EH (cell line): Measurements from ENCODE around the gene ABHD6.
"Not testable (repeated sequence)": the region's sequence is repeated elsewhere in the genome, so short reads cannot be mapped to it uniquely, and the experiment has no call there.

Source experiments
- DNase-seq: peaks from one replicate; pipeline ENCODE4 v3.0.0-alpha.2; 2015; ENCODE audit warnings: low read depth

ABHD6 gene, protein sequence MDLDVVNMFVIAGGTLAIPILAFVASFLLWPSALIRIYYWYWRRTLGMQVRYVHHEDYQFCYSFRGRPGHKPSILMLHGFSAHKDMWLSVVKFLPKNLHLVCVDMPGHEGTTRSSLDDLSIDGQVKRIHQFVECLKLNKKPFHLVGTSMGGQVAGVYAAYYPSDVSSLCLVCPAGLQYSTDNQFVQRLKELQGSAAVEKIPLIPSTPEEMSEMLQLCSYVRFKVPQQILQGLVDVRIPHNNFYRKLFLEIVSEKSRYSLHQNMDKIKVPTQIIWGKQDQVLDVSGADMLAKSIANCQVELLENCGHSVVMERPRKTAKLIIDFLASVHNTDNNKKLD

DNA sequence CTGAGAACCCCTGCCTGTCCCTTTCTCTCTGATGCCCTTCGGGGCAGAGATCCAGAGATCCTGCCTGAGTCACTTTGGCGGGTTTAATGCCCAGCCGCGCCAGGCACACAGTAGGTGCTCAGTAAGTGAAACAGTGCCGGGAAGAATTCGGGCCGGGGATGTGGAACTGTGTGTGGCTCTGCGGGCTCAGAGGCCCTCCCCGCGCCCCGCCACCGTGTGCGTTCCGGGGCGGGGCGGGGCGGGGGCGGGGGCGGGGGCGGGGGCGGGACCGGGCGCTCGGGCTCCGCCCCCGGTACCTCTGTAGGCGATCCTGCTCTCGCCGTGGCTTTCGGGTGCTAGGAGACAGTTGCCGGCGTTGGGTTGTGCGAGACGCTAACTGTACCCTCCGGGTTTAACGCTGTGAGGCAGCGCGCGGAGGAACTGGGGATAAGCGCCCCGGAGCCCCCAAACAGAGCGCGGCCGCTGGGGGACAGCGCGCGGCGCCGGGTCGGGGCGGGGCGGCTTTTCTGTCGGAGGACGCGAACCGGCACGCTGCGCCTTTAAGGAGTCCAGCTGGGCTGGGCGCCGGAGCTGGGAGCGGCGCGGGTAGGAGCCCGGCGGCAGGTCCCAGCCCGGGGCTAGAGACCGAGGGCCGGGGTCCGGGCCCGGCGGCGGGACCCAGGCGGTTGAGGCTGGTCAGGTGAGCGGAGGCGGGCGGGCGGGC is at the start of gene ABHD6:
TSS of gene ABHD6 (plus strand) at position 555 of the 703 bp plus-strand sequence. CDS start 18,795 bp downstream, outside the sequence.
- peak; percentile 75 for DNase-seq

DNA sequence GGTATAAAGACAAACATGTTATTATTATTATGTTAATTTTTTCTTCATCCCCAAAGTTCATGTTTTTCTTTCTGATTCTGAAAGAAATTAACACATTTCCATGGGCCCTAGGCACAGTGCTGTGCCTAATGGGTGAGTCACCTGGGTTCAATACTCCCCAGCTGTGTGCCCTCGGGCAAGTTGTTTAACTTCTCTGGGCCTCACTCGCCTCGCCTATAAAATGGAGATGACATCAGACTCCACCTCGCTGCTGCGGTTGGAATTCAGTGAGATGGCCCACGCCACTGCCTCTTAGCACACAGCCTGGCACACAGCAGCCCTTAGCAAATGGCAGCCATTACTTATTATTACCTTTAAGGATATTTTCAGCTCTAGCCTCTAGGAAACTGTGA is 49.4 kb upstream of the ABHD6 start:
- DNase-seq = peak; percentile 72

DNA sequence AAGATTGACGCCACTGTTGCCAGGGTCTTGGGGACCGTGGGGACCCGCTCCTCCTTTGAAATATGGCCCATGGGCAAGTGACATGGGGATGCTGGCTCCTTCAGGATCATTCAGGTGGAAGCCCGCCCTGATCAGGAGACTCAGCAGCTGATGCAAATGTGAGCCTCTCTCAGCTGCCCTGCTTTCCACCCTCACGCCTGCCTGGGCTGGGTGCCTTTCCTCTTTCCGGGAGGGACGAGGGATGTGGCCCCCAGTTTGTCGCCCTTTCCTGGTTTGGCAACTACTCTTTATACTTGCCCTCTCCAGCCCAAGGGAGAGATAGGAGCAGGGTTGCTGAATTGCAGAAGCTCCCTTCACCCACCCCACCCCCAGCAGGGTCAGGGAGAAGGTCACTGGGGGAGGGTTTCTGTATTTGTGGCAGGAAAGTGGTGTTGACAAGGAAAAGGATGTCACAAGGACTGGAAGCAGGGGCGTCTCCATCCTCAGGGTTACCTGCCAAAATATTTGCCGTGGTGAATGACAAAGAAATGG is 48.6 kb upstream of the ABHD6 start:
- no peak for DNase-seq

DNA sequence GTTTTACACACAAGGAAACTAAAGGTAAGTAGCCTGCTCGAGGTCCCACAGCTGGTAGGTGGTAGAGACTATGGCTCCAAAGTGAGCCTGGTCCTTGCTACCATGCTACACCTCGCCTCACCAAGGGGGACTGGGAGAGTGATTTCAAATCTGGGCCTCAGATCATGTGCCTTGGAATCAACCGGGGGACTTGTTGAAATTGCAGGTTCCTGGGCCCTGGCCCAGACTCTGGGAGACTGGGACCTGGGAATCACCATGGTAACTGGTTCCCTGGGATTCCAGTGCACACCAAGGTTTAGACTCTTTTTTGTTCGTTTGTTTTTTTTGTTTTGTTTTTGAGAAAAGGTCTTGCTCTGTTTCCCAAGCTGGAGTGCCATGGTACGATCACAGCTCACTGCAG is 47.9 kb upstream of the ABHD6 start:
- no peak for DNase-seq

DNA sequence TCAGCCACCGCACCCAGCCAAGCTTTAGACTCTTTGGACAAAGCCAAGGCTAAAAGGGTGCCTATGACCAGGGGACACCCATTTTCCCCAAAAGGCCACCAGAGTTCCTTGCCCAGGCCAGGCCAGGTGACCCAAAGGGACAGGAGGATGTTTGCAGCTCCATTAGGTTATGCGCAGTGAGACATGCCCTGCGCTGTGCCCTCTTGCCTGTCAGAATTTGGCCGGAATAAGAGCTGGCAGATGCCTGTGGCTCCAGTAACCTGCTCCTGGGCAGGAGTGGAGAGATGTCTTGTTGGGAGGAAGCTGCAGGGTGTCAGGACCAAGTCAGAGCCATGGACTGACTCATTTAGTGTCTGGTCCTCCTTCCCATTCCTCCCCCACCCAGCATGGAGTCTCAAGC is 47.3 kb upstream of the ABHD6 start:
- peak; percentile 20 for DNase-seq

DNA sequence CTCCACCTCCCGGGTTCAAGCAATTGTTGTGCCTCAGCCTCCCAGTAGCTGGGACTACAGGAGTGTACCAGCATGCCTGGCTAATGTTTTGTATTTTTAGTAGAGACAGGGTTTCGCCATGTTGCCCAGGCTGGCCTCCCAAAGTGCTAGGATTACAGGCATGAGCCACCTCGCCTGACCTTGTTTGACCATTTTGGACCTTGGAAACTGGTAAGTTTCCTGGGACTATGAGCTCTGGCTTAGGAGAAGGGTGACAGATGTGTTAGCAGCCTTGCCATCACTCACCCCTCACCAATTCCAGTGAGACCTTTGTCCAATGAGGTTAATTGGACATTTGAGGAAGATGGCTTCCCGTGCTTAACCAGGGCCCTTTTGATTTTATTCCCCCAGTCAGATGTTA is 46.7 kb upstream of the ABHD6 start:
- DNase-seq = no peak

DNA sequence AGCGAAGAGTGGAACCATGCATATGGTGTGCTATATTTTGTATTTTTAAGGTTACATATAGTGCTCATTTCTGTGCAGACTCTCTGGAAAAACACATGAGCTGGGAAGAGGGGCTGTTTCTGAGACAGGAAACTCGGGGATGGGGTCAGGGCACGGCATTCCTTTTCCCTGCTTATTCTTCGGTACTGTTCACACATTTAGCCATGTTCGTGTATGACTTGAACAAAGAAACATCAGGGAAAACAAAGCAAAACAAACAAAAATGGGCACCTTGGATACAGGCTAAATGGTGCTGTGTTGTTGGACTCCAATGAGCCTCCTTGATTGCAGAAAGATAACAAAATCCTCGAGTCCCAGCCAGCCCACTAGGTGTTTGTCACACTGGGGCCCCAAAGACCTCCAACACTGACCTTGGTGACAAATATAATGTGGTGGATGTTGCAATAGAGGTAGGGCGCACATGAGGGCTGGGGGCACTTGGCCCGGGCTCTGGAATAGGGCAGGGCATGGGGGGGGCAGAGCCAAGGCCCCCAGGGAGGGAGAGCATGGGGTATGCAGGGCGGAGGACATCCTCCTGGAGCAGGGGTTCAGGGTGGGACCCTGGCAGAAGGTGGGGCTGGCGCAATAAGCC is 46.1 kb upstream of the ABHD6 start:
- no peak for DNase-seq

DNA sequence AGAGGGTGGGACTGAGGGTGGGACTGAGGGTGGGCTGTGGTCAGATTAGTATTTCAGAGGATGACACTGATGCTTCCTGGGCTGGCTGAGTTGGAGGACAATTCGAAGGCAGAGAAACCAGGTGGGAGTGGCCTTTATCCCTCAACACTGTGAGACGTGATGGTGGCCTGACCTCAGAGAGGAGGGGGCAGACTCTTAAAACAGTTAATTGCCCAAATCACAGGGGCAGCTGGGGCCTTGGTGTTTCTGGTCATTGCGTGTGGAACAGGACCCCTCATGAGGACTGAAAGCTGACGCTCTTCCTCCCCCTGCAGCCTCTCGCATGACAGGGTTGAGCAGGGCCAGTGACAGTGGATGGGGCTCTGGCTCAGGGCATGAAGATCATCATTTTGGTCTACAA is 45.5 kb upstream of the ABHD6 start:
- no peak for DNase-seq

DNA sequence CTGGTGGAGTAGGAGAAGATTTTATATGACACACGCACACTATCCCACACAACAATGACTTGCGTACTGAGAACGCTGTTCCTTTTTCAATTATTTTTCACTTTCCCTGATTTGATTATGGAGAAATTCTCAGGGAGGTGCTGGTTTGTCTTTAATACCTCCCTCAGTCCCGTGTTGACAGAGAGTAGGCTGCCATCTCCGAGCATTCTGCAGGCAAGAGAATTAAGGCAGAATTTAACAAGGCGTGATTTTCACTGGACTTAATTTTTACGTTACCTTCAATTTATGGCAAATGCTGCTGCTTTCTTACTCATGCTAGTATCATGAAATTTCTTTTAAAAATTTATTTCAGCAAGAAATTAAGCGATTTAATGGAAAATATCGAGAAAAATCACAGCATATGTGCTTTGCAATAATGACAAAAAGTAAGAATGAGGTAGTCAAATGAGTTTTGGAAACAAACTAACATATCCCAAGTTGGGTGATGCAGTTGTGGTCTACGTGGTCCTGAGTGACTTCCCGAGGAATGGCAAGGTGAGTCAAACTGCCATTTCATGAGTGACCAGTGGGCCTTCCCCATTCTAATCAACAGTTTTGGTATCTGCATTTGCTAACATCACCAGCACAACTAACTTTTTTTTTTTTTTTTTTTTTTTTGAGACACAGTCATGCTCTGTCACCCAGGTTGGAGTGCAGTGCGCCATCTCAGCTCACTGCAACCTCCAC is 43.7 kb upstream of the ABHD6 start:
- DNase-seq = no peak

DNA sequence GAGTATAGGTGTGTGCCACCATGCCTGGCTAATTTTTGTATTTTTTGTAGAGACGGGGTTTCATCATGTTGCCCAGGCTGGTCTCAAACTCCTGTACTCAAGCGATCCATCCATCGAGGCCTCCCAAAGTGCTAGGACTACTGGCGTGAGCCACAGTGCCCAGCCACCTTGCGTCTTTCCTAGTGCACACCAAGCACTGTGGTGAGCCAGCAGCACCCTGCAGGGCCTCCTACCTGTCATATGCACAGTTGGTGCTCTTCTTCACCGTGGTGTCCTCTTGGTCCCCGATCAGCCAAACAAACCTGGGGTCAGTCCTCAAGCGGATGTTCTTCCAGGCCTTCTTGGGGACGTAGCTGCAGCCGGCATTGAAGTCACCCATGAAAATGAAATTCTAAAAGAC is 40.0 kb upstream of the ABHD6 start:
- no peak for DNase-seq

DNA sequence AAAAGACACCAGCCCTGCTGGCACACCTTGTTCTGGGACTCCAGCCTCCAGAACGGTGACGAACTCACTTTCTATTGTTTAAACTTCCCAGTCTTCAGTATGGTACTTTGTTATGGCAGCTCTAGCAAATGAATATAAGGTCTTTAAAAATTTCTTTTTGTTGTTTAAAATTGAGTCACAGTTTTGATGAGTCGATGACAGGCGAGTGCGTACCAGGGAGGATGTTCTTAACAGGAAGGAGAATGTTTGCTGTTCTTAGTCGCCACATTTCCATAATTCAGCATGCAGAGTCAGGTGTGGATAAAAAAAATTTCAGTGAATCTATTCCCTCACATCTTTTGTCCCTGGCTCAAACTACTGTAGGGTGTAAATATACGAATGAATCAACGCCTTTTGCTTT is 39.2 kb upstream of the ABHD6 start:
- no peak for DNase-seq

DNA sequence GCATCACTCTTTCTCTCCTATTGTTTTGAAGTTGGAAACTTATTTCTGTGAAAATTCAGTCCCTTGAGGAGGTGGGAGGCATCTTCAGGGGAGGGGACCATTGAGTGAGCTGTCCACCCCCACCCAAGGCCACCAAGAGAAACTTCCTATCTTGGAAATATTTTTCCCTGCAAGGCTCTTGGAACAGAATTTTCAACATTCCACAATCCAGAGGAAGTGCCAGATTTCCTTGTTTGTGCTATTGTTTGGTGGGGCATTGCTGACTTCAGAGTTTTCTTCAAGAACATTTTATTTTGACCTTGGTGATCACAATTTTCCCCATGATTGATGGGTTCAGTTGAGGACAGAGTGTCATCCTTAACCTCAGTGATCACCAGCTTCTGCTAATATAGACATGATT is 38.8 kb upstream of the ABHD6 start:
- peak; percentile 29 for DNase-seq

DNA sequence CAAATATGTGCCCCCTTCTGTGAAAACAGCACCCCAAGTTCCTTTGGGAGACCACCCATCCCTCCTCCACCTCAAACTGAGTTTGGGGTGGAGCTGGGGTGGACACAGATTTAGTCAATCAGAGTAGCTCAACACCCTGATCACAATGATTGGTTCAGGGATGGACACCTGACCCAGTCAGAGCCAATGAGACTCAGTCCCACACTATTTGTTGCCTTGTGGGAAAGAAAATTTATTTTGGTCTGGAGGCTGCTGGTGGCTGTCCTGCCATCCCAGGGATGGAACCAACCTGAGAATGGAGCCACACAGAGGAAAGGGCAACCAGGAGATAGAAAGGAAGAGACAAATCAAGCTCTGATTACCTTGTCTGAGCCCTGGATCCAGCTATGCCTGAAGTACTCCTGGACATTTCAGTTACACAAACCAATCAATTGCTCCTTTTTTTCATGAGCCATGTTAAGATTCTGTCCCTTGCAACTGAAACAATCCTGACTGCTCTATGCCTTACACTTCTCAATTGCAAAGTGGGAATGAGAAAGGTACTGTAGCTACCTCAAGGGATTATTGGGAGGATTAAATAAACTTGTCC is 37.4 kb upstream of the ABHD6 start:
- no peak for DNase-seq

DNA sequence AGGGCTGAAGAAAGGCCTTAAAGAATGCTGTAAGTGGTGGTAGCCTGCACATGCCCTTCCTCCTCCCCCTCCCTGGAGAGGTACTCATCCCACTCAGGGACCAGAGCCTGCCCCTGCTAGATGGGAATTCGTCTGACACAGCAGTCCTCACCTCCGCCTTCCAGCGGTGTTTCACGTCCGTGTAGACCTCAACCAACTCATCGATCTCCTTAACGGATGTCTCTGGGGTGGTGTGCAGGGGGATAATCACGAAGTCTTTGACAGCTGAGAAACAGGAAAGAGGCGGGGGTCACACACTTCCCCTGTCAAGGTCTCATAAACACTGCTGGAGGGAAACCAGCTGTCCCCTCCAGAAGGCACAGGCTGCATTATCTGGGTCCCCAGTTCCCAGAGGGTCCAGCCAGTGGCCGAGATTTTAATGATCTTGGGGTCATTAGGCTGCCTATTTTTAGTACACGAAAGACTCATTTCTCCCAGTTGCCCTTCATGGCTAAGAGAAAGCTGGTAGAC is 36.7 kb upstream of the ABHD6 start:
- no peak for DNase-seq

DNA sequence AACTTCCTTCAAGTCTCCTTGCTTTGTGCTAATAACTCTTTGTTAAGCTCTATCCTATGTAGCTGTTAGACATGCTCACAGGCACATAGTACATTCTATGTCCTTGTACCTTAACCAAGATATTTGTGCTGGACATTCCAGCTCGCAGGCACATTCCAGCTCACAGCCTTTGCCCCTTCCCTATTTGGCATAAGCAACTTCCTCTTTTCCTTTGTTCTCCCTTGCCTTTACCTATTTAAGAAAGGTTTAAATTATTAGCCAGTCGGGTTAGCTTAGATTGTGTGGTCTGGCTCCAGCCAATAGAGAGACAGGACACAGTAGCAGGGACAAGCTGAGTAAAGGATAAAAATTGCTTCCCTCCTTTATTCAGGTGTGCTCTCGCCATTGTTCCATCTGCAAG is 36.1 kb upstream of the ABHD6 start:
- DNase-seq = not testable (repeated sequence)

DNA sequence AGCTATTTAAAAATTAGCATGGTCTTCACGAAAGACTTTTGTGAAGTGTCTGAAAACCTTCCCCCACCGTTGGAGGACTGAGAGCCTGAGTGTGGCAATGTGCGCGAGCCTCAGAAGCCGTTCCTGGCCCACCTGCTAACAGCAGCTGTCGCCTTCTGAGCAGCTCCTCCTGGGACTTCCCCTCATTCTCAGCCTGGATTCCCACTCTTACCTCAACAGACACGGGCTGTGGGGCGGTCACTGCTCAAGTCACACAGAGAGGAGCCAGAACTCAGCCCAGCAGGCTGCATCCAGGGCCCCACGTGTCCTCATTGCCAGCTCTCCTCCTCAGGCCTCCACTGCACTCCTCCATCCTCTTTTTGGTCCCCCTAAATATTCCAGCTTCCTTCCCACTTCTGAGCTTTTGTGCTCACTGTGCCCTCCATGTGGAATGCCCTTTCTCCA is 34.7 kb upstream of the ABHD6 start:
- no peak for DNase-seq

DNA sequence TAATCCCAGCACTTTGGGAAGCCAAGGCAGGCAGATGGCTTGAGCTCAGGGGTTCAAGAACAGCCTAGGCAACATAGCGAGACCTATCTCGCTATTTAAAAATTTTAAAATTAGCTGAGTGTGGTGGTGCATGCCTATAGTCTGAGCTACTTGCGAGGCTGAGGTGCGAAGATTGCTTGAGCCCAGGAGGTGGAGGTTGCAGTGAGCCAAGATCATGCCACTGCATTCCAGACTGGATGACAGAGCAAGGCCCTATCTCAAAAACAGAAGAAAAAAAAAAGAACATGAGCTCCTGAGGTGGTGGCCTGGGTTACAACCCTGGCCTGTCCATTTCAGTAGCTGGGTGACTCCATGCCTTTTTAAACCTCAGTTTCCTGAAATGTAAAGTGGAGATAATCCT is 34.1 kb upstream of the ABHD6 start:
- DNase-seq = peak; percentile 37

DNA sequence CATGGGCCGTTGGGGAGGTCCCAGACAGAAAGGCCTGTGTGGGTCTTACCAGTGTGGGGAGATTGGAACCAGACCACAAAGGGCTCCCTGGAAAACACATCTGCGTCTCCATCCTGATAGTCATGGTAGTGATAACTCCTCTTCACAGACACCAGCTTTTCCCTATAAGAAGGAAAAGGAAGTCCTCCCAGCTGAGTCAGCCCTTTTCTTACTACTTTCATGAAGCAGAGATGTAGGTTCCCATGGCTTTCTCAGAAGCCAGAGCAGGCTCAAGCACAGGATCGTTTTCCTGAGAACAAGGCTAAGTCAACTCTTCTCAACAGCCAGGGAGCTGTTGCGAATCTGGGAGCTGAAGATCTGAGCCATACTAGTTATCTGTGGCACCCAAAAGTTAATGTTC is 32.9 kb upstream of the ABHD6 start:
- DNase-seq = no peak

DNA sequence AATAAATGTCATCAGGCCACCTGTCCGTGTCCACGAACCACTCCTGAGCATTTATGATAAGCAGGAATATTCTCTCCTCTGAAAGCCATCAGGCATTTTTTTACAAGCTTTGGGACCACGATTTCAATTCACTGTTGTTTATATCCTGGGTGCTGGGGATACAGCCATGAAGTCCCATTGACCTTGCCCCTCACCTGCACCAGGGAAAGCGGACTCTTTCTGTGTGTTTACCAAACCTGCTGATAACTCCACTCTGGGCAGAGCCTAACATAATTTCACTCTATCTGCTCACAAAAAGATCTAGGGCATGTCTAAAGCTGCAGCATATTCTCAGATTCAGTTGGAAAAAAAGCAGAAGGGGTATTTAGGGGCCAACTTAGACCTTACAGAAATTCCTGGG is 31.6 kb upstream of the ABHD6 start:
- DNase-seq = no peak

DNA sequence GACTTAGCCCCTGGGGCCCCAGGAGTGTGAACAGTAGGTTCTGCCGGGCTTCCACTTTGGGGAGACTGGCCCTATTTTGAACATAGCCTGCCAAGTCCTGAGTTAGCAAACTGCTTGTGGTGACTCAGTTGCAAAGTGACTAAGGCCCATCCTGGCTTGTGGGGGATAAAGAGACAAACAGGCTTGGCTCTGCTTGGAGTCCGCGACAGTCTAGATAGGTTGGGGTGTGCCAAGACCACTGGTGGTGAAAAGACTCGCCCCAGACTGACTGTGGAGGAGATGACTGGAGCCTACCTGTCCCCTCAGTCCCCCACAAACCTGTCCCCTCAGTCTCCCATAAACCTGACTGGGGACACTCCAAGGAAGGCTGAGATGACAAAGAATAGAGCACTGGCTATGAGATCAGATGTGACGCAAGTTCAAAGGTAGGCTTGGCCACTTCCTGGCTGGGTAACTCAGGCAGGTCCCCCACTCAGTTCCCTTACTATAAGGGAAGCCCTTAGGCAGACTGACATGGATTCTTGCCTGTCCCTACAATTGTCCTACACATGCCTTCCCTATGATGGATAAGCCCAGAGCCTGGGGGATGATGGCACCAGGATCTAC is 31.1 kb upstream of the ABHD6 start:
- DNase-seq = peak; percentile 75

DNA sequence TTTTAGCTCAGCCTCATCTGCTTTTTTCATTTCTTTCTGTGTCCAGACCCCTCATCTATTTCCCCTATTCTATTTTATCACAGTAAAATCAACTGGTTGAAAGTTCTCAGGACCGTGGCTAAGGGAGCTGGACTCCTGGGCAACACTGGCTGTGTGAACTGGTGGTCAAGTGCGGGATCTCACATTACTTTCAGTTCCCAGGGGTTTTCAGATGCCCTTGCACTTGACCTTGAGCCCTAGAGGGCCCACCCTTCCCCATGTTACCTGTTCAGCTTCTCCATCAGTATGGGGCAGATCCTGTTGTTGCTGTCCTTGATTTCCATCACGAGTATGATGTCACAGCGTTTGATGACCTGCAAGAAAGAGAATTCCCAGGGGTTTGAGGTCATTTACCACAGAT is 29.6 kb upstream of the ABHD6 start:
- no peak for DNase-seq
